HG02678 (cell line): Measurements from ENCODE around the gene GABARAPL1.
"Not testable (repeated sequence)": the region's sequence is repeated elsewhere in the genome, so short reads cannot be mapped to it uniquely, and the experiment has no call there.

Experiments
- ATAC-seq: cut with Tn5 transposase; IDR thresholded peaks from one replicate; pipeline ENCODE4 v1.9.1; 2021; ENCODE audit warnings: mild to moderate bottlenecking, moderate library complexity; ENCODE audit not compliant: unreplicated experiment

Gene GABARAPL1

GRCh38 chr12:10212739-10213131 lies at the start of gene GABARAPL1:
Gene GABARAPL1 (plus strand): TSS chr12:10212877. CDS start chr12:10213130, 253 bp downstream.
- ATAC-seq = peak; percentile 69

- ATAC-seq = no peak
Measured at GRCh38 chr12:10163084-10163483, 49.6 kb upstream of the GABARAPL1 start.

DNA sequence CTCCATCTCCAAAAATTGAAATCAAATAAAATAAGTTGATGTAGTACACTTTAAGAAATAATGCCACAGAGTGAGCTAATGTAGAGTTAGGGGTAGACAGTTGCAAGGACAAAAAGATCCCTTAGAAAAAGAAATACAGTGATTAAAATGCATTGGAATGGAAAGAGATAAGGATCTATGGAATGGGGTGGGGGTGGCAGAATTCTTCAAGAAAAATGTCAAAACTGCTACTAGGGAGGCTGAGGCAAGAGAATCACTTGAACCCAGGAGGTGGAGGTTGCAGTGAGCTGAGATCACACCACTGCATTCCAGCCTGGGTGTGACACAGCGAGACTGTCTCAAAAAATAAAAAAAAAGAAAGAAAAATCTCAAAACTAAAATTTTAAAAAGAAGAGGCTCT lies 47.3 kb upstream of the GABARAPL1 start:
- no peak for ATAC-seq

DNA sequence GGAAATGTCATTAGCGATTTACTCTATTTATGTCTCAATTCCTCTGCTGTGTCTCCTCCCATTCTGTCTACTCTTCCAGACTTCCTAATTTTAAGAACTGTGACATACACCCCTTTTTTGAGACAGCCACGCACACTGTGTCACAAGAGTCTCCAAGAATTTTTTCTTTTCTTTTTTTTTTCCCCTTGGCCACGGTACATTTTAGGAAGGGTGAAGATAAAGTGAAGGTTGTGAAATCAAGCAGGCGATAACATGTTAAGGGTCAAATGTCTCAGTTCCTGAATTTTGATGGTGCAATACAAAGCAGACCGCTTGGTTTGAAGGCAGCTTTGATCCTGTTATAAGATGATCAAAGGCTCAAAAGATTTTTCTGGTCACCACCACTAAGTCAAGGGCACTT lies 45.1 kb upstream of the GABARAPL1 start:
- ATAC-seq = no peak

DNA sequence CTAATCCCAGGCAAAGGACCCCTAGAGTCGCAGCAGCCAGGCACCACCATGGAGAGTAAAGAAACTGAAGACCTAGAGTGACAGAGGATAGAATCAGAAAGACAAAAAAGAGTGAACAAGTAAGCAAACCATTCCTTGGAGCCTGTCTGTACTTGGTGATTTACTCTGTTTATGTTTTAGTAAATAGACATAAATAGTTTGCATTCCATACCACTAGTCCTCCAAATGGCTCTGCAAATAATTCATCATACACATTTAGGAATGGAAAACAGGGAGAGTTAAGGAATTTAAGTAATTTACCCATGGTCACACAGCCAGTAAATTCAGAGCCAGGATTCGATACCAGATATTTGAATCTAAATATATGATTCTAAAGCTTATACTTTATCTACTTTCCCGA lies 43.6 kb upstream of the GABARAPL1 start:
- no peak for ATAC-seq

DNA sequence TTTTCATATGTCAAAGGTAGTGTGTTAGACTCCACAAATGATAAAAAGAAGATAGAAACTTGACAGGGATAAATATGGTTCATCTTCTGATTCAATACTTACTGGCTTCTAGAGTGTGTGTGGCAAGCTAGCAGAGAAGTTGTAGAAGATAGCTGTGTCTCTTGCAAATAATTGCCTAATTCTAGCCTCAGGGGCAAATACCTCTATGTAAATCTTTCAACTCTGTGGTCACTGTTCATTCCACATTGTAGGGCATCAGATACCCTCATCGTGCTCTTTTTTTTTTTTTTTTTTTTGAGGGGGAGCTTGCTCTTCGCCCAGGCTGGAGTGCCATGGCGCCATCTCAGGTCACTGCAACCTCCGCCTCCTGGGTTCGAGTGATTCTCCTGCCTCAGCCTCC lies 42.5 kb upstream of the GABARAPL1 start:
- ATAC-seq = no peak

- no peak for ATAC-seq
Measured at GRCh38 chr12:10171973-10172728, 40.5 kb upstream of the GABARAPL1 start, which contains the start of gene OLR1. Gene OLR1 (minus strand): TSS chr12:10172132. CDS start chr12:10172077, 55 bp downstream.

DNA sequence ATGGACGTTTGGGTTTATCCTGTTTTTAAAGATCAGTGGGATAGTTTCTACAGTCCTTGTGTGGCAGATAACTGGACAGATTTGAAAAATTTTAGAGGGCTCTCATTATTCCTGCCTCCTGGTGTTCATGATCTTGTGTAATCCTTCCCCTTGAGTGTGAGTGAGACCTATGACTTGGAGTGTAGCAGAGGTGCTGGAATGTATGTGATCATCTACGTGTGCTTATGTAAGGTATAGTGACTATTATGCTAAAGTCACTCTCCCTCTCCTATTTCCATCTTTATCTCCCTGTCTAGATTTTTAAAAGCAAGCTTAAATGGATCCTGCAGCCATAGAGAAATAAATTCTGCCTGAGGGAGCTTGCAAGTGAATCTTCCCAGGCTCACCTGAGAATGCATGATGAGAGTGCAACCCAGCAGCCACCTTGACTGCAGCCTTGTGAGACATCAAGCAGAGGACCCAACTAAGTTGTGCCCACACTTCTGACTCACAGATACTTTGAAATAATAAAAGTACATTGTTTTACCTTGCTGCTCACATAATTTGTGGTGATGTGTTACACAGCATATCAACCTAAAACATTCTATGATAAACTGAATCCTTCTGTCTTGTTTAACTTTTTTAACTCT lies 37.6 kb upstream of the GABARAPL1 start:
- ATAC-seq = no peak

- no peak for ATAC-seq
Measured at GRCh38 chr12:10175846-10176636, 36.6 kb upstream of the GABARAPL1 start.

DNA sequence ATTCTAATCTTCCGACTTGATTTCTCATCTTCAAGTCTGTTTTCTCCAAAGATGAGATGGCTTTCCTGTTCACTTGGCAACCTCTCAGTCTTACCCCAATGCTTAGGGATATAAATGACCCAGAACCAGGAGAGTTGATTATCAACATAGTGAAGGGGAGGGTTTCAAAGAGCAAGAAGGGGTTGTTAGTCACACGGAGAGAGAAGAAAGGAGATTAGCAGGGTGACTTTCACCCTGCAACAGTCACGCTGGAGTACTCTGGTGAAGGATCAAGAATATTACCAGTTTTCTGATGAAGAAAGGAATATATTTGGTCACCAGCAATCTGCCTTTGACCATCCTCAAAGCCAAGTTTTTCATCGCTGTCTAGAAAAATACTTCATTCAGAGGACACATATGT lies 33.9 kb upstream of the GABARAPL1 start, which contains the start of gene TMEM52B:
Gene TMEM52B, plus strand, starts transcription at position 212 of the 400 bp plus-strand sequence. CDS start 543 bp downstream, outside the sequence.
- ATAC-seq = no peak

DNA sequence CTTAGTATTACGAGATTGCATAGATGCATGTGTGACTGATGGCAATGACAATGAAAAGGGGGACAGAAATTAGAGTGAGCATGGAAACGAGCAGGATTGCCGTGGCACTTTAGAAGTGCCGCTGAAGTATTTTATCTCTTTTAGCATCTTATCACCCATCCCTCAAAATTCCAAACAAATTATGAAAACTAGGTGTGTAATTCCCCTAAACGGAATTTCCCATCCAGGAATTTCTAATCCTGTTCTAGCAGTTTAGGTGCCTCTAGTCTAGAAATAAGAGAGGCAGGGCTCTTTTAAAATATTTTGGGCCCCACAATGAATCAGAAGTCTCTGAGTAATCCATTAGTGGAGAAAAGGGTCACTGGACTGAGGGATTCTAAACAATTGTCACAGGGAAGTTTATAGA lies 32.9 kb upstream of the GABARAPL1 start:
- ATAC-seq = no peak

GRCh38 chr12:10182354-10183049 lies 30.2 kb upstream of the GABARAPL1 start:
- no peak for ATAC-seq

GRCh38 chr12:10184261-10184843 lies 28.3 kb upstream of the GABARAPL1 start:
- ATAC-seq = no peak

DNA sequence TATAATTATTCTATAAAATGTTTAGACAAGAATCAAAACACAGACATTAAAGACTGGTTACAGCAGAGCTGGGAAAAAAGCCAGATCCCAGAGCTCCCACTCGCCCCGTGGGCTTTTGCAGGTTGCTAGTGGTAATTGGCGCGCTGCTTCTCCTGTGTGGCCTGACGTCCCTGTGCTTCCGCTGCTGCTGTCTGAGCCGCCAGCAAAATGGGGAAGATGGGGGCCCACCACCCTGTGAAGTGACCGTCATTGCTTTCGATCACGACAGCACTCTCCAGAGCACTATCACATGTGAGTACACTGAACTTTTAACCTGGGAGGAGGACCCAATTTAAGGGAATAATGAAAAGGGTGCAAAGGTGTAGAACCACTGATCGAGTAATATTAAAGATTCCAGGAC lies 26.4 kb upstream of the GABARAPL1 start:
- ATAC-seq = no peak

DNA sequence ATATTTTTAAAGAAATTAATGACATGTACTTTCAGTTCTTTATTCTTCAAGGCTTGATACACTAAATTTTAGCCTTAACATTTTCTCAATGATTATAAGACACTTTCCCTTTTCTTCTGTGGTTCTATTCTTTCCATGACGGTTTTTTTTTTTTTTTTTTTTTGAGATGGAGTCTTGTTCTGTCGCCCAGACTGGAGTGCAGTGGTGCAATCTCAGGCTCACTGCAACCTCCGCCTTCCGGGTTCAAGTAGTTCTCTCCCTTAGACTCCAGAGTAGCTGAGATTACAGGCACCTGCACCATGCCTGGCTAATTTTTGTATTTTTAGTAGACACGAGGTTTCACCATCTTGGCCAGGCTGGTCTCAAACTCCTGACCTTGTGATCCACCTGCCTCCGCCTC lies 25.7 kb upstream of the GABARAPL1 start:
- ATAC-seq = not testable (repeated sequence)

DNA sequence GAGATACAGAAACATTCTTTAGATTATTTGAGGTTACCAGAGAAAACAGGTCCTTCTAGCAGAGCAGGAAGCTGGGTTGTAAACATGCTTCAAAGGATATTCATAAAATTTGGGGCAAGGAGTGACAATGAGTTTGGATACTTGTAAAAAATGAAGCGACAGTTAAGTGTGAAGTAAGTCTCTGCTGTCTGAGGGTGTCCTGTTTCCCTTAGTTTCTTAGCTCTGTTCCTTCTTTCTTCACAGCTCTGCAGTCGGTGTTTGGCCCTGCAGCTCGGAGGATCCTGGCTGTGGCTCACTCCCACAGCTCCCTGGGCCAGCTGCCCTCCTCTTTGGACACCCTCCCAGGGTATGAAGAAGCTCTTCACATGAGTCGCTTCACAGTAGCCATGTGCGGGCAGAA lies 23.0 kb upstream of the GABARAPL1 start:
- no peak for ATAC-seq

- ATAC-seq = peak; percentile 91
Measured at GRCh38 chr12:10190558-10191388, 21.9 kb upstream of the GABARAPL1 start.

DNA sequence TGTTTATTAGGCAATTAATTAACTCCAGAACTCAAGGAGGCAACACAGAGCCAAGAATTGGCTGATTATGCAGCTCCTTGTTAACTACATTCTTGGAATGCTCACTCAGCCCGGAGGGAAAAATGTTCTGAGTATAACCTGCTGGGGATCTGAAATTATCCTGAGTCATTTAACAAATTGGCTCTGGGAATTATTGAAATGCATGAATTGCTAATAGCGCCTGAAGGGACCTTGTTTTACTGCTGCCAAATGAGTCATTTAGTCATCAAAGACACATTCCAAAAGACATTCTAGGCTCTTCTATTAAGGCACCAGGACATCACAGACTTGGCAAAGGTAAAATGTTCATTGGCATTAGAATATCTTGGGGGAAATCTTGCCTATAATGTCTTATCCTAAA lies 20.8 kb upstream of the GABARAPL1 start:
- ATAC-seq = no peak

- ATAC-seq = no peak
Measured at GRCh38 chr12:10194160-10194670, 18.5 kb upstream of the GABARAPL1 start.
